Activated CD8-positive, alpha-beta memory T cell treated with anti-CD3 and anti-CD28 coated beads, Interleukin-2, amount 10 ng/mL, durations not matched to agents 7 days and 5 days (primary cell): ENCODE results near the gene PEPD. TPM values are rescaled to one million over a fixed set of nuclear protein-coding genes. Genes with fewer than 3 reads are reported as not detected.

Source experiments
- ATAC-seq: fragments of 150-1000 bp; cut with Tn5 transposase; one replicate; pipeline ENCODE4 v1.10.0; 2021; ENCODE audit warnings: moderate library complexity
- CTCF ChIA-PET: fragments of 350-600 bp; sonication (Branson Sonifier 250); formaldehyde crosslinking; loops from one replicate; lab custom pipeline; 2021; ENCODE audit warnings: antibody characterized with exemption; lab: Charles Lee
- DNase-seq: peaks from one replicate; pipeline ENCODE4 v3.0.0-alpha.2; 2020
- H3K27ac Mint-ChIP-seq: one replicate; pipeline ENCODE4 v1.8.0; 2021; ENCODE audit warnings: mild to moderate bottlenecking, mixed read lengths
- H3K27me3 Mint-ChIP-seq: one replicate; pipeline ENCODE4 v1.8.0; 2021; ENCODE audit warnings: mixed read lengths
- H3K36me3 Mint-ChIP-seq: one replicate; pipeline ENCODE4 v1.8.0; 2021; ENCODE audit warnings: mild to moderate bottlenecking, mixed read lengths
- H3K4me1 Mint-ChIP-seq: one replicate; pipeline ENCODE4 v1.8.0; 2021; ENCODE audit warnings: mixed read lengths
- H3K4me3 Mint-ChIP-seq: one replicate; pipeline ENCODE4 v1.8.0; 2021; ENCODE audit warnings: mild to moderate bottlenecking, moderate library complexity, mixed read lengths
- H3K9me3 Mint-ChIP-seq: one replicate; pipeline ENCODE4 v1.8.0; 2022; ENCODE audit warnings: low read depth, mixed read lengths
- total RNA-seq, 2 experiments: library from RNA; stranded (reverse); gene quantifications; one replicate each; pipeline ENCODE4 v1.2.3, GENCODE V29; 2021

Gene PEPD
- total RNA-seq, 2 experiments from 2014 or later = 14.9 to 20.3 TPM

DNA sequence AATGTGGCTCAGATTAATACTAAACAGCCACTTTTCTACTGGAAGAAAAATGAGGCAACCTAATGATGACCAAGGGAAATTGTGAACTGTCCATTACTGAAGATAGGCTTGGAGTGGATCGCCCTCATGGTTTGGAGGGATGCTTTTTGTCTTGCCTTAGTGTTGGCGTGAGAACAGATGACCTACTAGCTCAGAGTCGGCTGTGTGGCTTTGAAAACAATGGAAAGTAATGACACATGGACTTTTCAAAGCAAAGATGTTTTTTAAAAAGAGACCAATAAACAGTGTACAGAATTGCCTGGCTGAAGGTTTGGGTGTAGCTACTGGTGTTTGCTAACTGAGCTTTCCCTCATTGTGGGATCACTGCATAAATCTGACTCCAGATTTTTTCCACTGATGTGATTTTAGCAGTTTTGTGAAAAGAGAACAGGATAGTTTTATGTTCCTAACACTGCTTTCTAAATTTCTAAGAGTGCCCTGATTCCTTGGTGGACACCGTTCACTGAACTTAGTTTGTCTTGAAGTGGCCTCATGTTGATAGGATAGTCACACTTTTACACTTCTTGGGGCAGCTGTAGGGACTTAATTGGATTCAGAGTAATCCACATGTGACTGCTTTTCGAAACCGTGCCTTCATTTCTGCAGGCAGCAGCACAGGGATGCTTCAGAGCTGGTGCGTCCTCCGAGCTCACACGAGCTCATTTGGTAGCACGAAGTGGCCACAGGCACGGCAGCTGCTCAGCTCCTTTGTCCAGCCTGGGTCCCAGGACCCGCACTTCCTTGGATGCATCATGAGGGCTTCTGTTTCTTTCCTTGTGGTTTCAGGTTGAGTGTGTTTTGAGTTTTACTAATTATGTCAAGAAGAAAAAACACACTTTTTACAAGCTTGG, 143.8 kb downstream of the PEPD start:
- Mint-ChIP-seq H3K27me3 (no peaks in the 10 kb centered on the region), H3K36me3 (peaks cover 28% of the 10 kb centered on the region), H3K4me3 (no peak overlapping the region), H3K27ac (no peak overlapping the region), H3K4me1 (peaks cover 40% of the 10 kb centered on the region), H3K9me3 (no peaks in the 10 kb centered on the region)
- DNase-seq (peak; percentile 33), ATAC-seq (no peak)
- CTCF ChIA-PET = interaction anchor here (2.1 kb wide), 1 partner anchor 29 kb away, joined by 5 read pairs; no protein-coding TSS in a partner anchor

DNA sequence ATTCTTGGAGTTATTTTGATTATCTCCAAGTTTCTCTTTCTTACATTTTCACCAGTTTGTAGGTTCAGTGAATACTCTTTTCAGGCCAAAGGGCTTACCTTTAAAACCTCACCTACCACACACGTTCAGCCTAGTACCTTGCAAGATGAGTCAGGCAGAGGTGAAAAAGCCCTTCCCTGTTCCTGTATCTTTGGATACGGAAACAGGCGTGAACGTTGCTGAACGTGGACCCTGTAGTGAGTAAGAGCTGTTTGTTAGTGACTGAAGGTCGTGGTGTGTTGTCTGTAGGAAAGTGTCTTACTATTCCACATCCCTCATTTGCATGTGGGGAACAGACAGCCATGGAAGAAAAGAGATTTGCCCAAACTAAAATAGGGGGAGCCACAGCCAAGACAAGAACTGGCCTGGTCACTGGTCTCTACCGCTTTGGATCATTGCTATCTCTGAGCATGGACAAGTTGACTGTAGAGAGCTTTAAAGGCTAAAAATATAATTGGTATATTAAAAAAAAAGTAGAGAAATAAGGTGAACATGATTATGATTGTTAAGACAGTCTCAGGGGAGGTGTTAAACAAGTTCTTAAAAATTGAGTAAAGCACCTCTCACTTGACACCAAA, 144.5 kb downstream of the PEPD start:
- Mint-ChIP-seq H3K27me3 (no peaks in the 10 kb centered on the region), H3K4me3 (no peak overlapping the region), H3K27ac (no peak overlapping the region), H3K4me1 (peaks cover 44% of the 10 kb centered on the region), H3K9me3 (no peaks in the 10 kb centered on the region), H3K36me3 (peaks cover 28% of the 10 kb centered on the region)
- ATAC-seq (no peak), DNase-seq (no peak)
- CTCF ChIA-PET = interaction anchor here (0.6 to 2.1 kb wide), 3 partner anchors 30 to 1388 kb away, joined by 3 to 5 read pairs (median 3); no protein-coding TSS in a partner anchor

DNA sequence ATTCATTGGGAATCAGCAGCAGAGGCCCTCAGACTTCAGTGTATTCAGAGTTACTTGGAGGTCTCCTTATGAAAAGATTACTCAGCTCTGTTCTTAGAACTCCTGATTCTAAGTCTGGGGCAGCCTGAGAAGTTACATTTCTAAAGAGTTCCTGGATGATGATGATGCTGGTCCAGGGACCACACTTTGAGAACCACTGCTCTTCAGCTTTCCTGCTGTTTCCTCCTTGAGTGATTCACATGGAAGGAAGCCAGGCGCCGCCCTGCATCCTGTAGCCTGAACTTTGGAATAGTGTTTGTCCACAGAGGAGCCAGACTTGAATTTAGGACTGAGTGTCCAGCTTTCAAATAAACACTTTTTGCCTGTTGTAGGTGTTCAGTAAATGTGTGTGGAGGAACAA, 145.2 kb downstream of the PEPD start:
- Mint-ChIP-seq H3K9me3 (no peaks in the 10 kb centered on the region), H3K36me3 (peaks cover 28% of the 10 kb centered on the region), H3K27me3 (no peaks in the 10 kb centered on the region), H3K4me3 (no peak overlapping the region), H3K4me1 (peaks cover 44% of the 10 kb centered on the region), H3K27ac (no peak overlapping the region)
- ATAC-seq = no peak
- DNase-seq = peak; percentile 30
- CTCF ChIA-PET = interaction anchor here (0.6 to 2.1 kb wide), 3 partner anchors 30 to 1388 kb away, joined by 3 to 5 read pairs (median 3); no protein-coding TSS in a partner anchor

DNA sequence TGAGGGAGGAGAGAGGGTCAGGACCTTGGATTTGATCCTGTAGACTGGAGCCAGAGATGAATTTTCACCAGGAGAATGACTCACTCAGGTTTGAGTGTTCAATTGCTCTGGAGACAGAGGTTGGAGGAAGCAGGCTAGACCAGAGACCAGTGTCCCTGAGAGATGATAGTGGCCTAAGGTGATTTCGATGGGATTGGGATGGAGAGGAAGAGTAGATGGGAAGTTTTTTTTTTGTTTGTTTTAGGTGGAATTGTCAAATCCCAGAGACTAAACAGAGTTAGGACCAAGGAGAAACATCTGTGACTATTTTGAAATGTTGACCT, 145.8 kb downstream of the PEPD start:
- no peak for DNase-seq

DNA sequence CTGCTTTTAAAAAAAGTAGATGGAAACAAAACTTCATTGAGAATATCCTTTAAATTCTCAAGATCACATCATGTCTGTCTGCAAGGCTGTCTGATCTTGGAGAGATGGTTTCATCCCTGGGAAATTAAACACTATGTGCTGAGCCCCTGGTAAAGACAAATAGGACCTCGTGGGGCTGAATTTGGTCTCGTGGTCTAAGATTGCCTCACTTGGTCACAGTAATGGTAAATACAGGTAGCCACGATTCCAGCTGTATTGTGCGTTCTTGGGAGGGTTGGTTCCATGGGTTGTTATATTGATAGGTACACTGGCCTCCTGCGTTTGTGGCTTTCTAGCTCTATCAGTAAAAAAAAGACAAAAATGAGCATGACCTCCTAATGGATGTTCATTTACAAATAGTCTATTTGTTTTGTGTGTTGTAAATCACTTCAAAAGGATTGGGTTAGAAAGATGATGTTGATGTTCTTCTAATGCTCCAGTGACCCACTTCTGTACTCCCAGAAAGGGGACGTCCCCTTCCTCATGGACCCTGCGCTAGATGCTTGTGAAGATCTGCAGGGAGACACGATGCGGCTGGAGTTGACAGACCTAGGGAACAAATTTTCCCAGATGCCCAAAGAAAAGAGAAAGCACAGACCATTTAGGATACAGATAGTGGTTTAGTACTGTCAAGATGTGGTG, 146.3 kb downstream of the PEPD start:
- Mint-ChIP-seq H3K9me3 (no peaks in the 10 kb centered on the region), H3K27ac (peak overlapping the region; percentile 38)

More for the DNA sequence above, 145.8 kb downstream of the PEPD start:
- CTCF ChIA-PET = interaction anchor here (1.6 kb wide), 1 partner anchor 199 kb away, joined by 4 read pairs; no protein-coding TSS in a partner anchor
- Mint-ChIP-seq H3K27me3 (no peaks in the 10 kb centered on the region), H3K4me3 (peak overlapping the region; percentile 0), H3K9me3 (no peaks in the 10 kb centered on the region), H3K36me3 (peaks cover 24% of the 10 kb centered on the region), H3K4me1 (peaks cover 44% of the 10 kb centered on the region), H3K27ac (no peak overlapping the region)
- no peak for ATAC-seq

DNA sequence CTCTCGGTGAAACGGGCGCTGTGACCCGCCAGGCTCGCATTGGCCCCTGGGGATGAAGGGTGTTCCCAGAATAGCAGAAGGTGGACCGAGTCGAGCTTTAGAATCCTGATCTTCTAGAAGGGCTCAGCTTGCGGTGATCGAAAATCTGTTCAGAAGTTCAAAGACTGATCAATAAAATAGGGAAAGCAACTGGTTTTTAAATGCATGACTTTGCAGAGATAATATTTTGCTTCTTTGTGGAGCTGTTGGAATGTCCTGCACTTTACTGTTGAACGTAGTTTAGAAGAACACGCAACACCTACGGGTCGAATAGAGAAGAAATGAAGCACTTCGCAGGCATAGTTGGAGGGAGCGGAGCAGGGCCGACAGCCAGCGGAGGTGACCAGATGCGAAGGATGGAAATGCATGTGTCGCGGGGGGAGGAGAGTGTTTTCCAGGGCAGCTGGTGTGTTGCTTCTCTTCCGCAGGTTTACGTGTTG, 147.3 kb downstream of the PEPD start:
- Mint-ChIP-seq H3K4me3 (peak overlapping the region; percentile 93), H3K9me3 (no peaks in the 10 kb centered on the region), H3K27ac (peak overlapping the region; percentile 71), H3K36me3 (peaks cover 16% of the 10 kb centered on the region), H3K27me3 (no peaks in the 10 kb centered on the region), H3K4me1 (peaks cover 44% of the 10 kb centered on the region)
- ATAC-seq (no peak), DNase-seq (peak; percentile 42)
- CTCF ChIA-PET = interaction anchor here (0.6 to 2.9 kb wide), 9 partner anchors 8 to 903 kb away, joined by 3 to 9 read pairs (median 4); no protein-coding TSS in a partner anchor

More for the DNA sequence above, 146.3 kb downstream of the PEPD start:
- Mint-ChIP-seq H3K4me3 (peak overlapping the region; percentile 93), H3K4me1 (peaks cover 44% of the 10 kb centered on the region), H3K27me3 (no peaks in the 10 kb centered on the region), H3K36me3 (peaks cover 24% of the 10 kb centered on the region)
- CTCF ChIA-PET = interaction anchor here (0.8 to 2.9 kb wide), 7 partner anchors 55 to 403 kb away, joined by 3 to 9 read pairs (median 4); no protein-coding TSS in a partner anchor
- DNase-seq (peak; percentile 33), ATAC-seq (no peak)

DNA sequence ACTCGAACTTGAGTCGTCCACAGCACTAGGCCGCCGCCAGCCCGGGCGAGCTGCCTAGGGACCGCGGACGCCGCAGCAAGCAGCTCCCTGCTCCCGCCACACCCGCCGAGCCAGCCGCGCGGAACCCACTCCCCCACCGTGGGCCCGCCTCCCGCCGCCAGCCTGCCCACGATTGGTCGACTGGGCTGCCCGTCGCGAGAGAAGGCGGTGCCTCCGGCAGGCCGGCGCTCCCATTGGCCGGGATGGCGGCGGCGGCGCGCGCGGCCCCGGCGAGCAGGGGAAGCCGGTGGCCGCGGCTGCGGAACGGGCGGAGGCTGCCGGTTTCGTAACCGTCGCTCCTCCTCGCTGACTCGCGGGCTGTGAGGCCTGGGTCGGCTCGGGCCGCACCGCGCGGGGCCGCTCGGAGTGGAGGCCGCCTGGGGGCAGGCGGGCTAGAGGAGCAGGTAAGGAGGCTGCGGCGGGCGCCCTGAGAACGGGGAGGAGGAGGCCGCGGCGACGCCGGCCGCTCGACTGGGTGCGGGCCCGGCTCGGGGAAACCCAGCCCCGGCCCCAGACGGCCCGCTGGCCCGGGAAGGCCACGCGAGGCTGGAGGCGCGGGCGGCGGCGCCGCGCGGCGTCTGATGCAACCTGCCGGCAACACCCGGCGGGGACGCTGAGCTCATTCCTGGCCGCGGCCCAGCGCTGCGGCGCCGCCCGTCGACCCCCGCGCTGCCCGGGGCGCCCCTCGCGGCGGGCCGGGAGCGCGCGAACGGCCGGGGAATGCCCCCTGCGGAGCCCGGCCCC, 147.9 kb downstream of the PEPD start, which contains the start of gene CEBPG:
TSS of gene CEBPG (plus strand) at position 257 of the 783 bp plus-strand sequence. CDS start 5,531 bp downstream, outside the sequence.
- H3K27me3 Mint-ChIP-seq = no peaks in the 10 kb centered on the region
- peak; percentile 93 for DNase-seq
- CTCF ChIA-PET = interaction anchor here (0.6 to 2.9 kb wide), 7 partner anchors 9 to 903 kb away, joined by 3 to 9 read pairs (median 4); no protein-coding TSS in a partner anchor
- peak within 1 kb of the TSS; percentile 80 for H3K27ac Mint-ChIP-seq
- peaks cover 12% of the 10 kb centered on the region for H3K36me3 Mint-ChIP-seq
- ATAC-seq = peak; percentile 94
- peaks cover 44% of the 10 kb centered on the region for H3K4me1 Mint-ChIP-seq
- peak within 1 kb of the TSS; percentile 93 for H3K4me3 Mint-ChIP-seq
- H3K9me3 Mint-ChIP-seq = no peaks in the 10 kb centered on the region

DNA sequence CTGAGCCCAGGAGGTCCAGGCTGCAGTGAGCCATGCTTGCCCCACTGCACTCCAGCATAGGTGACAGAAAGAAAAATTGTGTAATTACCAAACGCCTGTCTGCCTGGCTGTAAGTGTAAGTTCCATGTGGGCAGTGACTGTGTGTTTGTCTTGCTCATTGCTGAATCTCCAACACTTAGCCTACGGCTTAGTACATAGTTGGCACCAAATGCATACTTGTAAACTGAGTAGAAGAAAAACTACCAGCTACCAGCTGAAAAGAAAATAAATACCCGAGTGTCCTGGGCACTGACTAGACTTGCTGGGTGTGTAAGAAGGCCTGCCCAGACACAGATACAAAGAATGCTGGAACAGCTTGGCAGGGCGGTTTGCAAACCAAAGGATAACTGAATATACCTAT, 150.8 kb downstream of the PEPD start:
- H3K27ac Mint-ChIP-seq = no peak overlapping the region
- ATAC-seq (no peak), DNase-seq (no peak)
- H3K4me1 Mint-ChIP-seq = peaks cover 22% of the 10 kb centered on the region
- no peaks in the 10 kb centered on the region for H3K9me3 Mint-ChIP-seq
- CTCF ChIA-PET = interaction anchor here (1.1 kb wide), 1 partner anchor 36 kb away, joined by 5 read pairs; no protein-coding TSS in a partner anchor
- H3K36me3 Mint-ChIP-seq = peaks cover 8% of the 10 kb centered on the region
- H3K27me3 Mint-ChIP-seq = peaks cover 20% of the 10 kb centered on the region
- no peak overlapping the region for H3K4me3 Mint-ChIP-seq

DNA sequence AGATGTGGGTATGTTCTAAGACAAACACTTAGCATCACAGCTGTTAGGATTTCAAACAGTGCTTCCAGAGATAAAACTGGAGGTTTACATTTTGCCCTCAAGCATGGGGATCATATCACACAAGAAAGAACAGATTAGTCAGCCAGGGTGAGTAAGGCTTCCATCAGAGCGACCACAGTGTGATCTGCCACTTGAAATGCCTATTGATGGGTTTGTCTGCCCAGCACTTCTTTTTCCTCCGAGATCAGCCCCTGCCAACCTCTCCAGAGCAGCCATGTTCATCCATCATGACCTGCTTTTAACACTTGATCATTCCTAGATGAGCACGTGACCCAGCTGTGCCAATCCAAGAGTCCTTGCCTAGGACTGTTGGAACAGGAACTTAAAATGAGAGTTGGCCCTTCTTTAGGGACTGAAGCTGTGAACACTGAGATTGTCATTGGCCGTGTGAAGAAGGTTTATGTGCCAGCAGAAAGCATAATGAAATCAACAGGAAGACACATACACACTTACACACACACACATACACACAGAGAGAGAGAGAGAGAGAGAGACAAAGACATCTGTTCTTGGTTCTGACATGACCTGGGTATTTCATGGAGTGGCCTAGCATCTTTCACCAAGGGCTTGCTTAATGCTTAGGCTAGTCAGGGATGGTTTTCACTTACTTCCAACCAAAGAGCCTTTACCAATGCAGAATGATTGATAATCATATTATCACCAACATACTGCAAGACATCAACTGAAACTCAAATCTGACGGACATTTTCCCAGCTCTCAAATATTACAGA, 153.3 kb downstream of the PEPD start:
- Mint-ChIP-seq H3K27me3 (peaks cover 25% of the 10 kb centered on the region), H3K9me3 (no peaks in the 10 kb centered on the region), H3K4me1 (peaks cover 7% of the 10 kb centered on the region), H3K36me3 (no peaks in the 10 kb centered on the region), H3K4me3 (no peak overlapping the region), H3K27ac (no peak overlapping the region)
- CTCF ChIA-PET = no interaction called here
- ATAC-seq = no peak
- DNase-seq = no peak

DNA sequence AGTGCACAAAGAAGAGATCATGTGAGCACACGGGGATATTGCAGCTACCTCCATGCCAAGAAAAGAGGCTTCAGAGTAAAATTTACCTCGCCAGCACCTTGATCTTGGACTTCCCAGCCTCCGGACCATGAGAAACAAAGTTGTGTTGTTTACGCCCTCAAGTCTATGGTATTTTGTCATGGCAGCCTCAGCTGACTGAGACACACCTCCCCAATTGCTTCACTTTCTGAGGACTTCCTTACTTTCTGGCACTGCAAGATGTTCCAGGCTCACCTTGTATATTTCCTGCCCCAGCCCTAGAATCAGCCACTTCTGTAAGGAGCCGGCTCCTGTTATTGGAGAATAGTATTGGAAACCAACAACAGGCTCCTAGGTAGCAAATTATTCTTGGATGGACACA, 154.7 kb downstream of the PEPD start:
- H3K27me3 Mint-ChIP-seq = peaks cover 25% of the 10 kb centered on the region
- H3K27ac Mint-ChIP-seq = no peak overlapping the region
- no peaks in the 10 kb centered on the region for H3K36me3 Mint-ChIP-seq
- H3K4me3 Mint-ChIP-seq = no peak overlapping the region
- no peaks in the 10 kb centered on the region for H3K9me3 Mint-ChIP-seq
- DNase-seq = no peak
- ATAC-seq = no peak
- CTCF ChIA-PET = no interaction called here
- H3K4me1 Mint-ChIP-seq = no peaks in the 10 kb centered on the region

DNA sequence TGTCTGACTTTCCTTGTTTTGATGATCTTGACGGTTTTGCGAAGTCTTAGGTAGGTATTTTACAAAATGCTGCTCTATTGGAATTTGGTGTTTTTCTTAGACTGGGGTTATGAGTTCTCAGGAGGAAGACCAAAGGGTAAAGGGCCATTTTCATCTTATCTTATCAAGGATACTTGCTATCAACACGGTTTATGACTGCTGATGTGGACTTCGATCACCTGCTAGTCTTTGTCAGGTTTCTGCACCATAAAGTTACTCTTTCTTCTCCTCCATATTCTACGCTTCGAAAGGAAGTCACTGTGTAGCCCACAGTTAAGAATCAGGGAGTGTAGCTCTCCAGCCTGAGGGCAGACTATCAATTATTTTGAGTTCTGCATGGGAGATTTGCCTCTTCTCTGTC, 155.5 kb downstream of the PEPD start:
- H3K4me1 Mint-ChIP-seq = no peaks in the 10 kb centered on the region
- H3K36me3 Mint-ChIP-seq = no peaks in the 10 kb centered on the region
- no peak overlapping the region for H3K27ac Mint-ChIP-seq
- no peaks in the 10 kb centered on the region for H3K9me3 Mint-ChIP-seq
- DNase-seq = no peak
- no peak overlapping the region for H3K4me3 Mint-ChIP-seq
- ATAC-seq = no peak
- H3K27me3 Mint-ChIP-seq = peaks cover 25% of the 10 kb centered on the region
- CTCF ChIA-PET = no interaction called here

DNA sequence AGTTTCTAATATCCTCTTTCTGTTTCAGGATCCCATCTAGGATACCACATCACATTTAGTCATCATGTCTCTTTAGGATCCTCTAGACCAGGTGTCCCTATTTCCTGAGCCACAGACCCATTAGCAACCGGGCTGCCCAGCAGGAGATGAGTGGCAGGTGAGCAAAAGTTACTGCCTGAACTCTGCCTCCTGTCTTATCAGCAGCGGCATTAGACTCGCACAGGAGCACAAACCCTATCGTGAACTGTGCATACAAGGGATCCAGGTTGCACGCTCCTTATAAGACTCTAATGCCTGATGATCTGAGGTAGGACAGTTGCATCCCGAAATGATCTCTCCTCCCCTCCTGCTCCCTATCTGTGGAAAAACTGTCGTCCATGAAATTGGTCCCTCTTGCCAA, 155.9 kb downstream of the PEPD start:
- peaks cover 25% of the 10 kb centered on the region for H3K27me3 Mint-ChIP-seq
- CTCF ChIA-PET = no interaction called here
- ATAC-seq (no peak), DNase-seq (no peak)
- H3K4me1 Mint-ChIP-seq = no peaks in the 10 kb centered on the region
- no peak overlapping the region for H3K27ac Mint-ChIP-seq
- H3K36me3 Mint-ChIP-seq = no peaks in the 10 kb centered on the region
- H3K9me3 Mint-ChIP-seq = no peaks in the 10 kb centered on the region
- H3K4me3 Mint-ChIP-seq = no peak overlapping the region
